ENCODE measurements around the gene ATXN1.

DNA sequence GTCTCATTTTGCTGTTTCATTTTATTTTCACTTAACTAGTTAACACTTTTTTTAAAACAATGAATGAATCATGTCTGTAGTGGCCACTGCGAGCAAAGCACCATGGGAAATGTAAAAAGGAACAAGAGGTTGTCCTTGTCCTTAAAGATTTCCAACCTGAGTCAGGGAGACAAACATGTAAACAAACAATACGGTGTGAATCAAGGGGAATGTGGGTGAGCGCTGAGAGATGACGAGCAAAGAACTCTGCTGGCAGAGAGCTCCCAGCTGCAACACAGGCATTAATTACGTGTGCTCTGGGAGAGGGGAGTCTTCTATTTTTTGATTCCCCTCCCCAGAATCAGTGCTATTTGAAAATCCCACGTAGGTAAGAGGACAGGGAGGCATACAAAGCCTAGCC, 84.3 kb downstream of the ATXN1 start:
- no peak for TF ChIP-seq ZFX (CRISPR knock-in tag; IDR thresholded peaks at IDR 0.05; ENCODE audit: low read depth)
- no peak for TF ChIP-seq SETDB1 (CRISPR knock-in tag; IDR thresholded peaks at IDR 0.05; ENCODE audit: borderline replicate concordance)
- TF ChIP-seq ZNF274 (CRISPR knock-in tag; IDR thresholded peaks at IDR 0.05): no peak
- no peak for TF ChIP-seq ZZZ3 (CRISPR knock-in tag; IDR thresholded peaks at IDR 0.05; ENCODE audit: borderline replicate concordance)
- TF ChIP-seq, protein P1, sequence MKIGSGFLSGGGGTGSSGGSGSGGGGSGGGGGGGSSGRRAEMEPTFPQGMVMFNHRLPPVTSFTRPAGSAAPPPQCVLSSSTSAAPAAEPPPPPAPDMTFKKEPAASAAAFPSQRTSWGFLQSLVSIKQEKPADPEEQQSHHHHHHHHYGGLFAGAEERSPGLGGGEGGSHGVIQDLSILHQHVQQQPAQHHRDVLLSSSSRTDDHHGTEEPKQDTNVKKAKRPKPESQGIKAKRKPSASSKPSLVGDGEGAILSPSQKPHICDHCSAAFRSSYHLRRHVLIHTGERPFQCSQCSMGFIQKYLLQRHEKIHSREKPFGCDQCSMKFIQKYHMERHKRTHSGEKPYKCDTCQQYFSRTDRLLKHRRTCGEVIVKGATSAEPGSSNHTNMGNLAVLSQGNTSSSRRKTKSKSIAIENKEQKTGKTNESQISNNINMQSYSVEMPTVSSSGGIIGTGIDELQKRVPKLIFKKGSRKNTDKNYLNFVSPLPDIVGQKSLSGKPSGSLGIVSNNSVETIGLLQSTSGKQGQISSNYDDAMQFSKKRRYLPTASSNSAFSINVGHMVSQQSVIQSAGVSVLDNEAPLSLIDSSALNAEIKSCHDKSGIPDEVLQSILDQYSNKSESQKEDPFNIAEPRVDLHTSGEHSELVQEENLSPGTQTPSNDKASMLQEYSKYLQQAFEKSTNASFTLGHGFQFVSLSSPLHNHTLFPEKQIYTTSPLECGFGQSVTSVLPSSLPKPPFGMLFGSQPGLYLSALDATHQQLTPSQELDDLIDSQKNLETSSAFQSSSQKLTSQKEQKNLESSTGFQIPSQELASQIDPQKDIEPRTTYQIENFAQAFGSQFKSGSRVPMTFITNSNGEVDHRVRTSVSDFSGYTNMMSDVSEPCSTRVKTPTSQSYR (CRISPR knock-in tag; IDR thresholded peaks at IDR 0.05; ENCODE audit: borderline replicate concordance): no peak
- TF ChIP-seq, protein P2, sequence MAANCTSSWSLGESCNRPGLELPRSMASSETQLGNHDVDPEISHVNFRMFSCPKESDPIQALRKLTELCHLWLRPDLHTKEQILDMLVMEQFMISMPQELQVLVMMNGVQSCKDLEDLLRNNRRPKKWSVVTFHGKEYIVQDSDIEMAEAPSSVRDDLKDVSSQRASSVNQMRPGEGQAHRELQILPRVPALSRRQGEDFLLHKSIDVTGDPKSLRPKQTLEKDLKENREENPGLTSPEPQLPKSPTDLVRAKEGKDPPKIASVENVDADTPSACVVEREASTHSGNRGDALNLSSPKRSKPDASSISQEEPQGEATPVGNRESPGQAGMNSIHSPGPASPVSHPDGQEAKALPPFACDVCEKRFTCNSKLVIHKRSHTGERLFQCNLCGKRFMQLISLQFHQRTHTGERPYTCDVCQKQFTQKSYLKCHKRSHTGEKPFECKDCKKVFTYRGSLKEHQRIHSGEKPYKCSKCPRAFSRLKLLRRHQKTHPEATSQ (CRISPR knock-in tag; IDR thresholded peaks at IDR 0.05; ENCODE audit: borderline replicate concordance): no peak
- TF ChIP-seq TCF7L2 (IDR thresholded peaks at IDR 0.05; ENCODE audit: low read depth, low read length): no peak
